Right atrium auricular region (tissue), 2 donors: ENCODE data around the gene TAGAP. TPM values are rescaled to one million over a fixed set of nuclear protein-coding genes. Genes with fewer than 3 reads are reported as not detected.

Experiments
- DNase-seq: peaks from one replicate; pipeline ENCODE4 v3.0.0-alpha.2; 2019; ENCODE audit warnings: low spot score
- H3K27ac ChIP-seq, 2 donors: fragments of 200-600 bp; sonication (generic); 1 replicate in 1 of 2; 2 replicates in 1 of 2; pipeline ENCODE4 v1.5.1; 2016 to 2019
- H3K27me3 ChIP-seq, 2 donors: fragments of 200-600 bp; sonication (generic); one replicate each; pipeline versions ENCODE4 v1.5.1 to v1.6.0; 2017 to 2019
- H3K36me3 ChIP-seq: fragments of 200-600 bp; sonication (generic); one replicate; pipeline ENCODE4 v1.5.1; 2016
- H3K4me1 ChIP-seq, 2 donors: fragments of 200-600 bp; sonication (generic); one replicate each; pipeline versions ENCODE4 v1.5.1 to v1.6.0; 2017 to 2019
- H3K4me3 ChIP-seq, 2 donors: fragments of 200-600 bp; sonication (generic); 1 replicate in 1 of 2; 2 replicates in 1 of 2; pipeline ENCODE4 v1.5.1; 2017 to 2019; ENCODE audit warnings: mild to moderate bottlenecking in 1 of 2, moderate library complexity in 1 of 2
- H3K9me3 ChIP-seq, 2 donors: fragments of 200-600 bp; sonication (generic); one replicate each; pipeline ENCODE4 v1.5.1; 2019
- CTCF ChIP-seq, 2 donors: fragments of 200-600 bp; sonication (generic); IDR thresholded peaks; one replicate each; pipeline ENCODE4 v1.5.1; 2019; ENCODE audit warnings: antibody characterized with exemption in 2 of 2
- total RNA-seq, 2 donors: library from RNA; depleted of rRNA; stranded (reverse); fragments of >200 nt; gene quantifications; one replicate each; pipeline ENCODE4 v1.1.0, GENCODE V29; 2016

TAGAP gene
- total RNA-seq, 2 donors from 2014 or later: 2.0 to 3.2 TPM

GRCh38 chr6:159089909-159090308 is 45.1 kb upstream of the TAGAP start:
- Histone ChIP-seq H3K27me3 (no peaks in the 10 kb centered on the region), H3K27ac (no peak overlapping the region), H3K4me3 (no peak overlapping the region), H3K36me3 (no peaks in the 10 kb centered on the region), H3K4me1 (no peaks in the 10 kb centered on the region), H3K9me3 (no peaks in the 10 kb centered on the region)
- no peak for DNase-seq
- TF ChIP-seq CTCF (IDR thresholded peaks at IDR 0.05): no peak

- H3K4me3 ChIP-seq: no peak overlapping the region
- DNase-seq: no peak
- no peak for TF ChIP-seq CTCF (IDR thresholded peaks at IDR 0.05)
- H3K27me3 ChIP-seq: no peaks in the 10 kb centered on the region
- no peaks in the 10 kb centered on the region for H3K36me3 ChIP-seq
- H3K9me3 ChIP-seq: no peaks in the 10 kb centered on the region
- H3K27ac ChIP-seq: no peak overlapping the region
- no peaks in the 10 kb centered on the region for H3K4me1 ChIP-seq
These were observed 44.7 kb upstream of the TAGAP start for GRCh38 chr6:159089443-159089842.

- Histone ChIP-seq H3K27ac (no peak overlapping the region), H3K4me1 (no peaks in the 10 kb centered on the region), H3K4me3 (no peak overlapping the region), H3K9me3 (no peaks in the 10 kb centered on the region), H3K36me3 (no peaks in the 10 kb centered on the region), H3K27me3 (no peaks in the 10 kb centered on the region)
- TF ChIP-seq CTCF (IDR thresholded peaks at IDR 0.05): no peak
- DNase-seq: no peak
These were observed 41.3 kb upstream of the TAGAP start for GRCh38 chr6:159086033-159086618.

GRCh38 chr6:159085396-159085895 is 40.7 kb upstream of the TAGAP start:
- H3K4me1 ChIP-seq: no peaks in the 10 kb centered on the region
- no peaks in the 10 kb centered on the region for H3K36me3 ChIP-seq
- H3K4me3 ChIP-seq: no peak overlapping the region
- TF ChIP-seq CTCF (IDR thresholded peaks at IDR 0.05): no peak
- H3K9me3 ChIP-seq: no peaks in the 10 kb centered on the region
- H3K27ac ChIP-seq: no peak overlapping the region
- H3K27me3 ChIP-seq: no peaks in the 10 kb centered on the region
- peak; percentile 36 for DNase-seq

- Histone ChIP-seq H3K36me3 (no peaks in the 10 kb centered on the region), H3K27me3 (no peaks in the 10 kb centered on the region), H3K4me3 (no peak overlapping the region), H3K9me3 (no peaks in the 10 kb centered on the region), H3K4me1 (no peaks in the 10 kb centered on the region), H3K27ac (no peak overlapping the region)
- no peak for DNase-seq
- no peak for TF ChIP-seq CTCF (IDR thresholded peaks at IDR 0.05)
These were observed 39.8 kb upstream of the TAGAP start for GRCh38 chr6:159084493-159085091.

GRCh38 chr6:159083146-159083545 is 38.4 kb upstream of the TAGAP start:
- Histone ChIP-seq H3K27me3 (no peaks in the 10 kb centered on the region), H3K36me3 (no peaks in the 10 kb centered on the region), H3K4me1 (no peaks in the 10 kb centered on the region), H3K4me3 (no peak overlapping the region), H3K9me3 (no peaks in the 10 kb centered on the region), H3K27ac (no peak overlapping the region)
- no peak for TF ChIP-seq CTCF (IDR thresholded peaks at IDR 0.05)
- no peak for DNase-seq
